Astrocyte (in vitro differentiated cells and primary cell): ENCODE results near the gene GMDS. TPM values are rescaled to one million over a fixed set of nuclear protein-coding genes. Genes with fewer than 3 reads are reported as not detected.
A peak's percentile ranks its signal among the peaks of the same experiment; 100 is the strongest.

ENCODE experiments used
- DNase-seq: peaks from one replicate; pipeline ENCODE4 v3.0.0-alpha.2; 2010; ENCODE audit warnings: low read depth
- FAIRE-seq: peaks from 2 replicates; lab custom pipeline; 2011; peaks lifted over from hg19 to GRCh38; lab: Jason Lieb, UNC
- H2AFZ ChIP-seq: 2 replicates; pipeline ENCODE4 v1.6.0; 2012; ENCODE audit warnings: low read depth, low read length, inconsistent platforms
- H3K27ac ChIP-seq: 2 replicates; pipeline ENCODE4 v1.5.1; 2011; ENCODE audit warnings: low read depth, low read length, inconsistent platforms
- H3K27me3 ChIP-seq: 2 replicates; pipeline ENCODE4 v1.6.0; 2011; ENCODE audit warnings: low read length, inconsistent platforms; ENCODE audit not compliant: insufficient read depth
- H3K36me3 ChIP-seq: 2 replicates; pipeline ENCODE4 v1.5.1; 2011; ENCODE audit warnings: low read length, inconsistent platforms; ENCODE audit not compliant: insufficient read depth
- H3K4me1 ChIP-seq: 2 replicates; pipeline ENCODE4 v1.5.1; 2011; ENCODE audit warnings: low read length, inconsistent platforms; ENCODE audit not compliant: insufficient read depth
- H3K4me2 ChIP-seq: 2 replicates; pipeline ENCODE4 v1.6.0; 2012; ENCODE audit warnings: low read length, inconsistent platforms
- H3K4me3 ChIP-seq: 2 replicates; pipeline ENCODE4 v1.5.1; 2011; ENCODE audit warnings: low read depth, mild to moderate bottlenecking, low read length, inconsistent platforms; ENCODE audit not compliant: insufficient read depth
- H3K79me2 ChIP-seq: 2 replicates; pipeline ENCODE4 v1.6.0; 2012; ENCODE audit warnings: mild to moderate bottlenecking, low read length, inconsistent platforms; ENCODE audit not compliant: insufficient read depth
- H3K9ac ChIP-seq: 2 replicates; pipeline ENCODE4 v1.6.0; 2012; ENCODE audit warnings: mild to moderate bottlenecking, low read length, inconsistent platforms
- H3K9me3 ChIP-seq: 2 replicates; pipeline ENCODE4 v1.5.1; 2012; ENCODE audit warnings: low read depth, mild to moderate bottlenecking, low read length, inconsistent platforms; ENCODE audit not compliant: insufficient read depth
- H4K20me1 ChIP-seq: 2 replicates; pipeline ENCODE4 v1.6.0; 2012; ENCODE audit warnings: low read length, inconsistent platforms; ENCODE audit not compliant: insufficient read depth
- H3K27ac Mint-ChIP-seq: one replicate; pipeline ENCODE4 v1.8.0; 2021; ENCODE audit warnings: mild to moderate bottlenecking, mixed read lengths; ENCODE audit not compliant: unreplicated experiment
- H3K27me3 Mint-ChIP-seq: one replicate; pipeline ENCODE4 v1.8.0; 2021; ENCODE audit warnings: low read depth, mixed read lengths; ENCODE audit not compliant: unreplicated experiment
- H3K36me3 Mint-ChIP-seq: one replicate; pipeline ENCODE4 v1.8.0; 2021; ENCODE audit warnings: low read depth, mixed read lengths; ENCODE audit not compliant: unreplicated experiment
- H3K4me1 Mint-ChIP-seq: one replicate; pipeline ENCODE4 v1.8.0; 2021; ENCODE audit warnings: low read depth, mixed read lengths; ENCODE audit not compliant: unreplicated experiment
- H3K4me3 Mint-ChIP-seq: one replicate; pipeline ENCODE4 v1.8.0; 2021; ENCODE audit warnings: mild to moderate bottlenecking, moderate library complexity, mixed read lengths; ENCODE audit not compliant: unreplicated experiment
- H3K9me3 Mint-ChIP-seq: one replicate; pipeline ENCODE4 v1.8.0; 2021; ENCODE audit warnings: mild to moderate bottlenecking, mixed read lengths; ENCODE audit not compliant: unreplicated experiment
- CTCF ChIP-seq: IDR thresholded peaks from 2 replicates; pipeline ENCODE4 v1.5.1; 2011; ENCODE audit warnings: low read depth, mild to moderate bottlenecking, inconsistent platforms, low read length, moderate library complexity; ENCODE audit not compliant: insufficient read depth
- EZH2 ChIP-seq: IDR thresholded peaks from 2 replicates; pipeline ENCODE4 v1.6.1; 2012; ENCODE audit warnings: mild to moderate bottlenecking, low read length, inconsistent platforms; ENCODE audit not compliant: insufficient read depth
- total RNA-seq: library from RNA; stranded (reverse); gene quantifications from 2 replicates; pipeline ENCODE4 v1.2.1, GENCODE V29; 2021

GMDS gene
- total RNA-seq, 1 donor from 2014 or later = 9.4 TPM

- H2AFZ ChIP-seq = peak overlapping the region; percentile 20
- TF ChIP-seq EZH2 (peak; percentile 85), CTCF (no peak)
- peaks cover 37% of the 10 kb centered on the region for H3K79me2 ChIP-seq
- DNase-seq (no peak), FAIRE-seq (no peak)
- H3K27me3 Mint-ChIP-seq = peaks cover 46% of the 10 kb centered on the region
- no peaks in the 10 kb centered on the region for H3K9me3 ChIP-seq
- peak overlapping the region; percentile 73 for H3K4me3 Mint-ChIP-seq
- H3K9ac ChIP-seq = peak overlapping the region; percentile 80
- peaks cover 18% of the 10 kb centered on the region for H4K20me1 ChIP-seq
- H3K9me3 Mint-ChIP-seq = peaks cover 8% of the 10 kb centered on the region
- peaks cover 14% of the 10 kb centered on the region for H3K4me1 ChIP-seq
- H3K27ac ChIP-seq = peak overlapping the region; percentile 73
- peak overlapping the region; percentile 84 for H3K4me2 ChIP-seq
- no peaks in the 10 kb centered on the region for H3K36me3 ChIP-seq
- H3K4me1 Mint-ChIP-seq = peaks cover 7% of the 10 kb centered on the region
- H3K27ac Mint-ChIP-seq = peak overlapping the region; percentile 66
- H3K36me3 Mint-ChIP-seq = peaks cover 2% of the 10 kb centered on the region
- H3K27me3 ChIP-seq = peaks cover 31% of the 10 kb centered on the region
- H3K4me3 ChIP-seq = peak overlapping the region; percentile 70
These were observed 631.5 kb downstream of the GMDS start for GRCh38 chr6:1613688-1614447.

- Mint-ChIP-seq H3K27ac (peak overlapping the region; percentile 66), H3K27me3 (peaks cover 46% of the 10 kb centered on the region), H3K4me1 (peaks cover 9% of the 10 kb centered on the region), H3K9me3 (peaks cover 9% of the 10 kb centered on the region), H3K36me3 (peaks cover 2% of the 10 kb centered on the region), H3K4me3 (peak overlapping the region; percentile 73)
- Histone ChIP-seq H3K4me3 (peak overlapping the region; percentile 70), H2AFZ (no peak overlapping the region), H3K4me2 (peak overlapping the region; percentile 84), H3K9ac (peak overlapping the region; percentile 80), H3K36me3 (no peaks in the 10 kb centered on the region), H3K79me2 (peaks cover 35% of the 10 kb centered on the region), H3K27me3 (peaks cover 32% of the 10 kb centered on the region), H3K9me3 (no peaks in the 10 kb centered on the region), H4K20me1 (peaks cover 18% of the 10 kb centered on the region), H3K27ac (peak overlapping the region; percentile 73), H3K4me1 (peaks cover 19% of the 10 kb centered on the region)
- DNase-seq (no peak), FAIRE-seq (no peak)
- TF ChIP-seq EZH2 (no peak), CTCF (no peak)
These were observed 632.1 kb downstream of the GMDS start for GRCh38 chr6:1613346-1613687.

- DNase-seq (peak; percentile 63), FAIRE-seq (no peak)
- H3K79me2 ChIP-seq = peaks cover 35% of the 10 kb centered on the region
- peak overlapping the region; percentile 70 for H3K4me3 ChIP-seq
- H3K4me1 ChIP-seq = peaks cover 19% of the 10 kb centered on the region
- TF ChIP-seq CTCF (no peak), EZH2 (no peak)
- H3K9ac ChIP-seq = peak overlapping the region; percentile 88
- H3K27me3 Mint-ChIP-seq = peaks cover 45% of the 10 kb centered on the region
- no peaks in the 10 kb centered on the region for H3K36me3 ChIP-seq
- peak overlapping the region; percentile 84 for H3K4me2 ChIP-seq
- H4K20me1 ChIP-seq = peaks cover 22% of the 10 kb centered on the region
- H3K4me1 Mint-ChIP-seq = peaks cover 9% of the 10 kb centered on the region
- no peaks in the 10 kb centered on the region for H3K9me3 ChIP-seq
- H2AFZ ChIP-seq = no peak overlapping the region
- H3K27ac Mint-ChIP-seq = no peak overlapping the region
- H3K9me3 Mint-ChIP-seq = peaks cover 8% of the 10 kb centered on the region
- H3K27ac ChIP-seq = no peak overlapping the region
- H3K4me3 Mint-ChIP-seq = peak overlapping the region; percentile 73
- H3K36me3 Mint-ChIP-seq = peaks cover 2% of the 10 kb centered on the region
- H3K27me3 ChIP-seq = peaks cover 35% of the 10 kb centered on the region
These were observed 632.5 kb downstream of the GMDS start for GRCh38 chr6:1612974-1613306.
